ENCODE data around the gene CACNA1I. TPM values are rescaled to one million over a fixed set of nuclear protein-coding genes. Genes with fewer than 3 reads are reported as not detected.

The CACNA1I gene
- total and polyA plus RNA-seq, 2 of the 8 experiments (the other 6 are each of a cell fraction or from before 2014, with no cell fraction given): 0.77 to 1.2 TPM

- TF ChIP-seq ASH2L (IDR thresholded peaks at IDR 0.05; ENCODE audit: low read length): no peak
- TF ChIP-seq SP1 (IDR thresholded peaks at IDR 0.05; ENCODE audit: low read depth, low read length): no peak
- TF ChIP-seq POLR2AphosphoS5 (IDR thresholded peaks at IDR 0.05; ENCODE audit: low read depth, low read length): no peak
- no peak for TF ChIP-seq TAF1 (IDR thresholded peaks at IDR 0.05; ENCODE audit: low read depth, low read length)
- TF ChIP-seq, protein P1, sequence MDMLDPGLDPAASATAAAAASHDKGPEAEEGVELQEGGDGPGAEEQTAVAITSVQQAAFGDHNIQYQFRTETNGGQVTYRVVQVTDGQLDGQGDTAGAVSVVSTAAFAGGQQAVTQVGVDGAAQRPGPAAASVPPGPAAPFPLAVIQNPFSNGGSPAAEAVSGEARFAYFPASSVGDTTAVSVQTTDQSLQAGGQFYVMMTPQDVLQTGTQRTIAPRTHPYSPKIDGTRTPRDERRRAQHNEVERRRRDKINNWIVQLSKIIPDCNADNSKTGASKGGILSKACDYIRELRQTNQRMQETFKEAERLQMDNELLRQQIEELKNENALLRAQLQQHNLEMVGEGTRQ (IDR thresholded peaks at IDR 0.05; ENCODE audit: low read length): no peak
- no peak for TF ChIP-seq BACH1 (IDR thresholded peaks at IDR 0.05; ENCODE audit: low read length)
Measured at GRCh38 chr22:39570665-39571064, at the start of gene CACNA1I (continued).
